Measurements from ENCODE around the gene ANKS6. TPM values are rescaled to one million over a fixed set of nuclear protein-coding genes. Genes with fewer than 3 reads are reported as not detected.

Gene ANKS6
- total RNA-seq, 2 experiments from 2014 or later = 21.2 to 23.2 TPM

DNA sequence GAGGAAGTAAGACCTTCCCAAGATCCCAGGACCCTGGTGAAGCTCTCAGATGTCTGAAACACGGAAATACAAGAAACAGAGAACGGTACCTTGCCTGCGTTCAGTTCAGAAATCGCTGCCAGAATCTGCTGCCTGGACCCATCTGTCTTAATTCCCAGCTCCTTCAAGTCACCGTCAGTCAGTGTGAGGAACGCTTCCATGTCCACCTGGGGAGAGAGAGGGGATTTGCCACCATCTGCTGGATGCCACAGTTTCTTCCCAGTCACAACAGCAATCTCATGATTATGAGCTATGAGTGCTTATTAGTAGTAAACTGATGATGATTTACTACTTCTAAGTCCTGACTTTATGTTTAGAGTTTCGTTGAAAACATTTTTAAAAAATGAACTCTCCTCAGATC lies 50.9 kb downstream of the ANKS6 start:
- ChIA-PET POLR2A (no interaction called here), CTCF (interaction anchor here (0.9 kb wide), 1 partner anchor 31 kb away, joined by 3 read pairs; no protein-coding TSS in a partner anchor)

DNA sequence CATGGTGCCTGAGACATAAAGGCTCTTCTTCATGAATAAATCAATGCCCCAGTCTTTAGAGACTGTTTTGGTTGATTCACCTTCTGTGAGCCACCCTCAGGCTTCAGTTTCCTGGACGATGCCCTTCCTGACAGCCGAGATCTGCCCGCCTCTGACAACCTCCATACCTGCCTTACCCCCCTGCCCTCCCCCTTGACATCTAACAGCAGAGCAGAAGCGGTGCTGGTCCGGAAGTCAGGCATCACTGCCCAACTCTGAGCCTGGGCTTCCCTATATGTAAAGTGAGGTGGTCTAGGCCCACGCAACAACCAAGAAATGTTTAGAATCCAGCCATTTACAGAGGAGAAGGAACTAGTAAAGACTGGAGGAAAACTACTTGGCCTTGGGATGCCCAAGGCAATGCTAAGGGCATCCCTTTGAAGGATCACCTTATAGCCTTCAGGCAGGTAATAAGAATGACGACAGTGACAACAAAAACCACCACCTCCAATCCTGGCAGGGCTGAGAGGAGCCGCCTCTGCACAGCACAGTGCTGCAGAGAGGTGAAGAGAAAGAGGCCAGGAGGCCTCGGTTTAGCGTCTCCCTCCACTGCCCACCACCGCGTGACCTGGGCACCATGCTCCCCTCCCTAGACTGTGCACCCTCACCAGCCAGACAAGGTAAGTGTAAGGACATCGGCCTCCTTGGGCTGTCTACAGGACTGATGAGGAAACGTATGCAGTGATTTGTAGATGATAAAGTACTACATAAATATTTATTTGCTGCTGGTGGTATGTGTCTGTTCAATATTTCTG lies 52.3 kb downstream of the ANKS6 start:
- ChIA-PET POLR2A (no interaction called here), CTCF (no interaction called here)

DNA sequence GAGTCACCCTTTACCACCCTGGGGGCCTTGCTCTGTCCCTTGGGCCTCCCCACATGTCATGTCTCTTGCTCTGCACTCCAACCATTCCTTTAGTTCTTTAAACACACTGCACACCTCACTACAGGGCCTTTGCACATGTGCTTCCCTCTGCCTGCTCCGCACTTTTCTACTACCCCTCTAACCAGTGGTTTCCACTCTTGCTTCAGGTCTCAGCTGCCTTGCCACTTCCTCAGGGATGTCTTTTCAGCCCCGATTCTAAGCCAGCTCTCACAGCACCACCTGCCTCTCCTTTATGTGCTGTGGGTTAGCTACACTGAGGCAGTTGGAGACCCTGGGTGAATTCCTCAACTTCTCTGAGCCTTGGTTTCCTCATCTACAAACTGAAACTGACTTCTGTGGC lies 53.0 kb downstream of the ANKS6 start:
- POLR2A ChIA-PET = no interaction called here
- CTCF ChIA-PET = no interaction called here

DNA sequence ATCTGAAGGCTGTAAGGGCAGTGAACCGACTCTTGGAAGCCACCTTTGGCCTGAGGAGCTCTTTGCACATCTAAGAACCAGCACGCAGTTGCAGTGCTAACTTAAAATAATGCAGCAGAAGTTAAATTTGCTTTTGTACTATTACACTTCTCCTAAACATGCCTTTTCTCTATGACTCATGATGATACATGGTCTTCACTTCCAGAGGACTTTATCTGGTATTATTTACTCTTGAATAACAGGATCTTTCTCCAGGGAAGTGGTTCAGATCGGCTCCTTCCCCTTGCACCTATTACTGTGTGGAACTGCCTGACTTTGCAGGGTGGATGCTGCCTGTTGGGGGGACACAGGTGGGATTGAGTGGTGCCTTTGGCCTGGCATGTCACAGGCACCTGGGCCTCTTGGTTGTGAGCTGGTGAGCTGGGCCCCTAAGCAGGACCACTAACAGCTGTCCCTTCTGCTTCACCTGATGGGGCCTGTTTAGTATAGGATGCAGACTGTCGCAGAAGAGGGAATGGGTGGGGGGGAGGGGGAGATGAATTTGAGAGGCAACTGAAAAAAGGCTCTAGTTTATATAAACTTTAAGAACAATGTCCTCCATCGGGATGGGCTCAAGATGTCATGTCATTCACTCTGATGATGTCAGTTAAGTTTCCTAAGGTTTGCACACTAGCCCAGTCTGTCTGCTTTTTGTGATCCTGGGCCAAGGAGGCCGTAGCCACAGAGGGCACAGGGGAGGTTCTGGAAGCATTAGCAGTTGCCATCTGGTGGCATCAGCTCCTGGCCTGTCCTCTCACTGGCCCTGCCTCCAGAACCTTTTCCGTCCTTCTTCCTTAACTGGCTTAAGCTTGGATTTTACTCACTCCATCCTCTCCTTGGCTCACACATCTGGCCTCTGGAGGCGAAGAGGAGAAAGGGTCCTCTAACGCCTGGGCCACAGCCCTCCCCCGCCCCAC lies 53.8 kb downstream of the ANKS6 start:
- ChIA-PET CTCF (no interaction called here), POLR2A (no interaction called here)

DNA sequence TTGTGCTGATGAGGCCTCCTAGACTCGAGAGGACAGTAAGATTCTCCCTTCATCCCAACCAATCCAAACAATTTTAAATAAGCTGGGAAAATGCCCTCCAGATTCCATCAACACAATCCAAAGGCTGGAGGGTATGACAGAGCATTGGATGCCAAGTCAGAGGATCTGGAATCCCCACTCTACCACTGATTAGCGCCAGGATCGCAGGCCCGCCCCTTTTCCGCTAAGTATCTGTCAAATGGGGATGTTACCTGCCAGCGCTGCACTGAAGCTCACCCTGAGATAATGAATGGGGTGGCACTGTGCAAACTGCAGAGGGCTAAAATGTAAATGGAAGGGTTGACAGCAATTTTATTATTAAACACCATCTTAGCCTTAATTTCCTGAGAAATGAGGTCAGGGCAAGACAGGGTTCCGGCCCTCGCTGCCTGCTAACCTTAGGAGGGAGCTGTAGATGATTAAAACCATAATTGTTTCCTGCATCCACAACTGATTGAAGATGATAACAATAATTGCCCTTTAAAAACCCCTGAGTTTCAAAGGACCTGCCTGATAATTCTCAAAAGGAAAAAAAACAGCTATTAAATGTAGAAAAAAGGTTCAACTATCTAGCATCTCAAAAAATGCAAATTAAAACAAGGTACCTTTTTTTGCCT lies 56.0 kb downstream of the ANKS6 start:
- ChIA-PET POLR2A (no interaction called here), CTCF (no interaction called here)

DNA sequence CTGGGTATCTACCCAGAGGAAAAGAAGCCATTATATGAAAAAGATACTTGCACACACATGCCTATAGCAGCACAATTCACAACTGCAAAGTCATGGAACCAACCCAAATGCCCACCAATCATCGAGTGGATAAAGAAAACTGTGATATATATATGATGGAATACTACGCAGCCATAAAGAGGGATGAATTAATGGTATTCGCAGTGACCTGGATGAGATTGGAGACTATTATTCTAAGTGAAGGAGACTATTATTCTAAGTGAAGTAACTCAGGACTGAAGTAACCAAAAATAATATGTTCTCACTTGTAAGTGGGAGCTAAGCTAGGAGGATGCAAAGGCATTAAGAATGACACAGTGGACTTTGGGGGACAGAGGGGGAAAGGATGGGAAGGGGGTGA lies 57.6 kb downstream of the ANKS6 start:
- ChIA-PET POLR2A (no interaction called here), CTCF (no interaction called here)

DNA sequence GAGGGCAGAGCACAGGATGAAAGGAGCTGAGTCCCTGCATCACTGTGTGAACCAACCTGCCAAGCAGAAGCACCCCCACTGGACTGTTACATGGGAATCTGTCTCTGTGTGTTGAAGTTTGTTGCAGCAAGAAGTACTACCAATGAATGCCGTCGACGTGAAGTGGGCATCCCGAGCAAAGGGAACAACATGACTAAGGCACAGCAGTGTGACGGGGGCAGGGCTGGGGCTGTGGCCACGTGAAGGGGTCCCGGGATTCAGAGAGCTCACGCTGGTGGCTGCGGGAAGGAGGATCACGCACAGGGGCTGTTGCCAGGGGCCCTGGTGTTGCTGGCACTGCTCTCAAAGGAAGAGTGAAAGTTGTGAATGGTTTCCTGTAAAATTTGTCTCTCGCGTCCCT lies 60.1 kb downstream of the ANKS6 start:
- CTCF ChIA-PET = no interaction called here
- POLR2A ChIA-PET = no interaction called here

DNA sequence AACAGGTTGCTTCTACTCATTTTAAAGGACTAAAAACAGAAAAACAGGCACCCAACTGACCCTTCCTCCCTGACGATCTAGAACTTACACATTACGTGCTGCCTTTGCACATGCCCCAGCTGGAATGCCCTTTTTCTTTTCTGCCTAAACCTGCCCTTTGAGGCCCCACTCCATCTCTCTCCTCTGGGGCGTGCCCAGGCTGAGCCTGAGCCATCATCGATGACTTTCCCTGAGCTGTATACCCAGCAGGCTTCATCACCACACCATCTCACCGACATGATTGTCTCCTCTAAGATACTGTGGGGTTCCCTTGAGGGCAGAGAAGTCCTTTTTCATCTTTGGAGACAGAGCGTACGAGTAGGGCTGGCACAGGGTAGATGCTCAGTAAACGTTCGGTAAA lies 63.6 kb downstream of the ANKS6 start:
- POLR2A ChIA-PET = no interaction called here
- CTCF ChIA-PET = no interaction called here

DNA sequence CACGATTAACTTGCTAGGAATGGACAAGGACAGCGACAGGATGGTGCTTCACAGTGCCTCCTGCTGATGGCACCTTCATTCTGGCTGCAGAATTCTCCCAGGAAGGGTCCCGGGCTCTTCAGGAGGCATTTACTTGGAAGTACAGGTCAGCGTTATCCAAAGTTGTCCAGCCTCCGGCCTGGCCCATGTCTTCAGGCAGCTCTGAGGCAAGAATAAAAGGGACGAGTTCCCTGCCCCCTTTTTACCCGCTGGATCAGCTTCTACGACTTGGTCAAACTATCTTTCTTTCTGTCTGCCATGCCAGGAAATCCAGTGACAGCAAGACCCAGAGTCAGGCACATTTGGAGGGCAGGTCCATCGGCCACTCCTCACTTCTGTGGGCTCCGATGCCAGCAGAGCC lies 64.3 kb downstream of the ANKS6 start:
- ChIA-PET CTCF (no interaction called here), POLR2A (no interaction called here)

DNA sequence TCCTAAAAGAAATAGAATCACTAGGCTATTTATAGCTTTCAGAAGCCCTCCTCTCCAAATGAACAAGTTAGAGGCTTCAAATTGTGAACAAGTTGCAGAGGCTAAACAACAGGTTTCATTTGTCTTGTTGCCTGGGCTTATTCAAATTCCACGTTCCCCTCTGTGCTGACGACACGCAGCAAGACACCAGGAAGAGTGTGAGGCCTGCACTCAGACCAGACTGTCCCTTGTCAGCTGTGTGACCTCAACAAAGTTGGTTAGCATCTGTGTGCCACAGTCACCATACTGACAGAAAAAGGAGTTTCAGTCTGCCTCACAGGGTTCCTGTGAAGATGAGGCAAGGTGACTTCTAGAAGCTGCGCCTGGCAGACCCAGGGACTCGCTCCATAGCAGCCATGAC lies 65.5 kb downstream of the ANKS6 start:
- ChIA-PET POLR2A (no interaction called here), CTCF (no interaction called here)

DNA sequence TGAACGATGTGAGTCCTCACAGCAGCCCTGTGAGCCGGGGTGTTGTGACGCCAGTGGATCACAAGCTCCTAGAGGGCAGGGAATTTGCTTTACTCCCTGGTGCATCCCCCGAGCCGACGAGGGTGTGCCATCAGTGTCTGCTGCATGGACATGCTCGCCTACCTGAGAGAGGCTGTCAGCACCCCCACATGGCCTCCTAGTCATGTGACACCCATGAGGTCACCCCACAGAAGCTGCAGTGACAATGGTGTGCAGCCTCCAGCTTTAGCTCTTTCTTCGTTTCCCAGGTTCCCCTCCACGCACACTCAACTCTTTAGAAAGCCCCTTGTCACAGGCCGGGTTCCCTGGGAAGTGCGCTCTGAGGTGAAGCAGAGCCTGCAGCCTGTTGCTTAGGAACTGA lies 67.9 kb downstream of the ANKS6 start:
- ChIA-PET CTCF (no interaction called here), POLR2A (no interaction called here)

DNA sequence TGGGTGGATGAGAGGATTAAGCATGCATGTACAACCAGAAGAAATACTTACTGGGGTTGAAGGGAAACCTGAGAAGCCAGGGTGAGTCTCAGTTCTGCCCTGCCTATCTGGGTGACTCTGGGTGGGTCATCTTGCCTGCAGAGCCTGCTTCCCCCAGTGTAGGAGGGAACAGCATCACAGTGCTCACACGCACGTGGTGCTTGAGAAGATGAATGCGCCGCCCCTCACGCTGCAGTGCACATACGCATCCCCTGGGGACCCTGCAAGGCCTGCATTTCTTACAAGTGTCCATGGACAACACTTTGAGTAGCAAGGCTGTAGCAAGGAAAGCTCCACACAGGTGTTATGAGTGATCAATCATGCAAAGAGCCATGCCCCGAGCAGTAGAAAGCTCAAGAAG lies 68.9 kb downstream of the ANKS6 start:
- POLR2A ChIA-PET = no interaction called here
- CTCF ChIA-PET = no interaction called here

DNA sequence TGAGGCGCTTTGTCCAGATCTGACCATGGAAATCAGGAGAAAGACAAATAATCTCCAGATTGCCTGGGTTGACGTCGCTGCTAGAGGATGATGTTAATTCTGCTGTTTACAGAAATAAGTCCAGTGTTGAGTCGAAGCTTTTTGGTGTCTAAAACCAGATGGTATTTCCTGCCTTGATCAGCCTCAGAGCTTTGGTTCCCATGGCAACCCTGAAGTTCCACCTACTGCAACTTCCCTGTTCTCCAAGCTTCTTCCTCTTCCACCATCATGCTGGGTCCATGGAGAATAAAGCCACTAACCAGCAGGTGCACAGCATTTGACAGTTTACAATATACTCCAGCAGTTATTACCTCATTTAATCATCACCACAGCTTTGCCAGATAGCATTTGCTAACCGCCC lies 69.6 kb downstream of the ANKS6 start:
- POLR2A ChIA-PET = no interaction called here
- CTCF ChIA-PET = no interaction called here

DNA sequence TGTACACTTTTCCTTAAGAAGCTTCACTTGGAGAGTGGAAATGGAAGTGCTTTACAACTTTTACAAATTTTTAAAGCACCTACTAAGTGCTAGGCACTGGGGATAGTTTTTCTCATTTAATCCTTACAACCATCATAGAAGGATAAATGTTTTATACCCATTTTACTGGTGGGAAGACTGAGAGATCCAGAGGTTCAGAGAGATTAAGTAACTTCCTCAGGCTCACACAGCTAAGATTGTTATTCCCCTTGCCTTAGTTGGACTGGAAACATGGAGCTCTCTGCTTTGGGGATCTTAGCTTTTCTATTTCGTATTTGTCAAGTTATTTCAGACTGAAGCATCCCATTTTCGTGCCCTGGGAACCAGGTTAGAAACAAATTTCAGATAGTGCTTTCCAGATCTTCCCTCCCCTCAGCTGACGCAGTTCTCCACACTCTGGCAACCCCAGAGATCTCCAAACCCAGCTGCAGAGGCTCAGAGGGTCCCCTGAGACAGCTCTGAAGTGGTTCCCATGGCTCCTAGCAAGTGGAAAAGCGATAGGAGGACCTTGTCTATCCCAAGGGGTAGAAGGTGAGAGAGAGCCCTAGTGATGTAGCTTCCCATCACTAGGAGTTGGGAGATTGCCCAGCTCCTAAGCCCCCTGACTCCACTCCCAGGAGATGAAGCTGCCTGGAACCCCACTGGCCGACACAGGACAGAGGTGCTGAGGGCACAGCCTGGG lies 71.4 kb downstream of the ANKS6 start:
- POLR2A ChIA-PET = no interaction called here
- CTCF ChIA-PET = no interaction called here

DNA sequence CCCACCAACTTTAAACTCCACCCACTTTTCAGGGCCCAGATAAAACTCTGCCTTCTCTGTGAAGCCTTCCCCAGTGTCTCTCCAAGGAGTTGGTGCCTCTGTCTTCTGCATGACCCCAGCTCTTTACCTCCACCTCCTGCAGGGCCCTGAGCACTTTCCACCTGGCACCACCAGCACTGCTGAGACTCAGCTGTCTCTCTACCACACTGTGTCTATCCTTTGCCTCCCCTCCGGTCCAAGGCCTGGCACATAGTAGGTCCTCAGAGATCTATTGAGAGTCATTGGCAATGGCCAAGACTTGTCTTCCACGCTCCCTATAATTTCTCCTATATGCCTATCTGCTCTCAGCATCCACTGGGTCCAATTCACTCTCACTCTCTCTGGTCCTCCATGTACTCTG lies 74.7 kb downstream of the ANKS6 start:
- ChIA-PET CTCF (no interaction called here), POLR2A (no interaction called here)

DNA sequence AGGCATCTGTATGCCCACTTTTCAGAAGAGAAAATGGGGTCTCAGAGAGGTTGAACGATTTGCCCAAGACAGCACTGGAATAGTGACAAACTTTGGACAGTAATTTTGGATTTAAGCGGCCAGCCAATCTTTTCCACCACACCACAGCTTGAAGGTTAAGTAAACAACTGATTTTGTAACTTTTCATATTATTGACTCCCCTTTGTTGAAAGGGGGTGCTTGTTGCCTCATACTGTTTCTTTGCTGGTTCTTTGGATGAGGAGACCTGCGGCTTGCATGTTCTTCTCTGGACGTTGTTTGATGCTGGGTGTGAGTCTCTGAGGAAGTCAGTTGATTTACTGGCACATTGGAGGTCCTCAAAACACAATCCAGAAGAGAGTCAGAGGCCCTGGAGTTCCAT lies 76.0 kb downstream of the ANKS6 start:
- ChIA-PET POLR2A (no interaction called here), CTCF (no interaction called here)

DNA sequence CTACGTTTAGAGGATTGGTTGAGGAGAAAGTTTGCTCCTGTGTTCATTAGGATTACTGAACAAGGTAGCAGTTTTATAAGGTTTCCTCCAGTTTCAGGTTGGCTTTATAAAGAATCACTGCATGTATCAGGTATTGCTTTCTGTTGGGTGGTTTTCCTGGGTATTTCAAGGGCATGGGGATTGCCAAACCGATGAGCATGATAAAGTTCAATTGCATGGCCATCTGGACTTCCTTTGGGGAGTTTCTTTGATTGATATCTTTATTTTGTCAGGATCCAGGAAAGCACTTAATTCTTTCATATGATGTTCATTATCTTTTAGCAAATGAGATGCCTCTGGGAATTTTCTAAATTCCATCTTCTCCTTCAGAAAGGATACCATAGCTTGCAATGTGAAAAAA lies 77.3 kb downstream of the ANKS6 start:
- ChIA-PET POLR2A (no interaction called here), CTCF (interaction anchor here (0.6 kb wide), 1 partner anchor 316 kb away, joined by 3 read pairs; no protein-coding TSS in a partner anchor)

DNA sequence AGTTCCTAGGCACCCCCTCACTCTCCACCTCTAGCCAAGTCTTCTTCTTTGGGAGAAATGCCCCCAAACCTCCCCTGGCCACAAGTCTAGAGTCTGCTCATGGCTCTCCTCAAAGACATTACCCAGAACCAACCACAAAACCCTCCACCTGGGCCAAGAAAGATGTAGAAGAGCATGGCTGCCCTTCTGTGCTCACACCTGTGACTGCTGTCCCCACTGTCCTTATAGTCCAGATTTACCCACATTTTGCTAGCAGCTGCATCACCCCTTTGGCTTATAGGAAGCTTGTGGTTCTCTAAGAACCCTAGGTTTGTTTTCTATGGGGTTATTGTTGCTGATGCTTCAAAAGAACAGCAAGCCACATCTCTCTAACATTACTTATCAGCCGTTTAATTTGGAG lies 81.5 kb downstream of the ANKS6 start:
- ChIA-PET POLR2A (no interaction called here), CTCF (no interaction called here)

DNA sequence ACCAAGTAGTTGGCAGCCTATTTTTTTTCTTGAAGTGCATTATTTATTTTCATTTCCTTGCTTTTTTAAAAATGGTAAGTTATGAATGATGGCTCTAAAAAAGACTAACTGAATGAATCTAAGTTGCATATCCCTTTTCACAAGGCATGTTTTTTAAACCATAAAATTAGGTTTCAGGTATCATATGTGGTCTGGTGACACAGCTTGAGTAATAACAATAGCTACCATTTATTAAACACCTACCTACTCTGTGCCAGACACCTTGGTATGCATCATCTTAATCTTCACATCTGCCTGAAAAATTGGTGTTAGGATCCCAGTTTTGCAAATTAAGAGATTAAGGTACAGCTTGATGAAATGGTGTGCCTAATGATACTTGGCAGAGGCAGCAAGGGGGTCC lies 83.4 kb downstream of the ANKS6 start:
- CTCF ChIA-PET = no interaction called here
- POLR2A ChIA-PET = no interaction called here
